Measurements from ENCODE around the gene SSNA1.

The SSNA1 gene

GRCh38 chr9:137188490-137189296, at the start of gene SSNA1, which contains the start of gene ANAPC2:
Gene SSNA1, plus strand, starts transcription at chr9:137188676. Its CDS starts 51 bp downstream, at chr9:137188727.
Gene ANAPC2, minus strand, starts transcription at chr9:137188560. Its CDS starts 28 bp downstream, at chr9:137188532.
- peak; percentile 93 for DNase-seq

GRCh38 chr9:137138722-137139467, 49.6 kb upstream of the SSNA1 start, which contains the start of gene GRIN1:
Gene GRIN1, plus strand, starts transcription at chr9:137139154. Its CDS starts 333 bp downstream, at chr9:137139487.
- DNase-seq = no peak

GRCh38 chr9:137139468-137140150, 48.9 kb upstream of the SSNA1 start:
- DNase-seq = peak; percentile 25

GRCh38 chr9:137140151-137141012, 48.1 kb upstream of the SSNA1 start:
- DNase-seq = no peak

- no peak for DNase-seq
These were observed 47.2 kb upstream of the SSNA1 start for GRCh38 chr9:137141050-137141810.

- DNase-seq = no peak
These were observed 46.2 kb upstream of the SSNA1 start for GRCh38 chr9:137141976-137142936.

- DNase-seq = no peak
These were observed 45.0 kb upstream of the SSNA1 start for GRCh38 chr9:137143459-137143858.

- no peak for DNase-seq
These were observed 42.5 kb upstream of the SSNA1 start for GRCh38 chr9:137145731-137146526.

GRCh38 chr9:137146527-137146918, 42.0 kb upstream of the SSNA1 start:
- DNase-seq = no peak

GRCh38 chr9:137147091-137147792, 41.2 kb upstream of the SSNA1 start:
- DNase-seq = no peak

- DNase-seq = no peak
These were observed 40.7 kb upstream of the SSNA1 start for GRCh38 chr9:137147793-137148160.

GRCh38 chr9:137148242-137148641, 40.2 kb upstream of the SSNA1 start:
- DNase-seq = no peak

GRCh38 chr9:137148661-137149060, 39.8 kb upstream of the SSNA1 start:
- DNase-seq = no peak

GRCh38 chr9:137149363-137149762, 39.1 kb upstream of the SSNA1 start:
- no peak for DNase-seq

- DNase-seq = peak; percentile 98
These were observed 38.4 kb upstream of the SSNA1 start for GRCh38 chr9:137149942-137150616.

GRCh38 chr9:137150617-137151457, 37.6 kb upstream of the SSNA1 start:
- DNase-seq = peak; percentile 98

GRCh38 chr9:137152844-137153405, 35.6 kb upstream of the SSNA1 start:
- DNase-seq = no peak
